SK-N-SH (cell line): ENCODE measurements around the gene STAB1. TPM values are rescaled to one million over a fixed set of nuclear protein-coding genes. Genes with fewer than 3 reads are reported as not detected.

Experiments
- CTCF ChIA-PET: fragments of 300-600, 350-600 bp; formaldehyde crosslinking; extraction: SDS; loops from one replicate; lab custom pipeline; 2021; lab: Yijun Ruan, JAX
- POLR2A ChIA-PET: fragments of 350-600 bp; sonication (Branson Sonifier 250); formaldehyde crosslinking; extraction: SDS; loops from one replicate; lab custom pipeline; 2020; ENCODE audit warnings: antibody characterized with exemption, inconsistent platforms; lab: Yijun Ruan, JAX
- DNase-seq: peaks from one replicate; pipeline ENCODE4 v3.0.0; 2012
- H2AFZ ChIP-seq: fragments of 200-600 bp; sonication (generic); 2 replicates; pipeline ENCODE4 v1.8.1; 2016; ENCODE audit warnings: antibody characterized with exemption, mild to moderate bottlenecking, low read depth
- H3F3A ChIP-seq: fragments of 200-600 bp; sonication (generic); replicated peaks from 2 replicates; pipeline ENCODE3; 2016; ENCODE audit warnings: antibody characterized with exemption, mild to moderate bottlenecking; ENCODE audit not compliant: insufficient read depth
- H3K27ac ChIP-seq, 2 experiments: fragments of 200-500 bp in 1 of 2; fragments of 200-600 bp in 1 of 2; sonication (Bioruptor generic) in 1 of 2; sonication (generic), shearing (Covaris generic) in 1 of 2; 2 replicates each; pipeline versions ENCODE4 v1.5.1 to v1.6.1; 2014 to 2016; ENCODE audit warnings: low read depth in 2 of 2, inconsistent platforms in 1 of 2, low read length in 1 of 2, mild to moderate bottlenecking in 1 of 2, mixed read lengths in 1 of 2
- H3K27me3 ChIP-seq: fragments of 200-600 bp; sonication (generic), shearing (Covaris generic); 2 replicates; pipeline ENCODE4 v1.6.1; 2016; ENCODE audit warnings: mixed run types; ENCODE audit not compliant: insufficient read depth
- H3K36me3 ChIP-seq, 2 experiments: fragments of 200-500 bp in 1 of 2; fragments of 200-600 bp in 1 of 2; sonication (Bioruptor generic) in 1 of 2; sonication (generic) in 1 of 2; replicated peaks in 1 of 2; 2 replicates each; pipeline versions ENCODE3 to v1.5.1; 2014 to 2016; ENCODE audit warnings: low read length in 1 of 2, mild to moderate bottlenecking in 1 of 2; ENCODE audit not compliant: insufficient read depth in 2 of 2, control insufficient read depth in 1 of 2
- H3K4me1 ChIP-seq, 2 experiments: fragments of 200-500 bp in 1 of 2; fragments of 200-600 bp in 1 of 2; sonication (Bioruptor generic) in 1 of 2; sonication (generic), shearing (Covaris generic) in 1 of 2; 2 replicates each; pipeline versions ENCODE4 v1.5.1 to v1.6.1; 2014 to 2016; ENCODE audit warnings: low read depth in 1 of 2, low read length in 1 of 2, mixed run types in 1 of 2; ENCODE audit not compliant: insufficient read depth in 2 of 2, control insufficient read depth in 1 of 2
- H3K4me2 ChIP-seq: fragments of 200-600 bp; sonication (generic), shearing (Covaris generic); 2 replicates; pipeline ENCODE4 v1.6.1; 2017; ENCODE audit warnings: mixed run types
- H3K4me3 ChIP-seq, 2 experiments: fragments of 200-500 bp in 1 of 2; fragments of 200-600 bp in 1 of 2; sonication (Bioruptor generic) in 1 of 2; sonication (generic), shearing (Covaris generic) in 1 of 2; 2 replicates each; pipeline versions ENCODE4 v1.5.1 to v1.8.1; 2014 to 2016; ENCODE audit warnings: low read depth in 2 of 2, inconsistent platforms in 1 of 2, low read length in 1 of 2, mild to moderate bottlenecking in 1 of 2, mixed read lengths in 1 of 2, moderate library complexity in 1 of 2
- H3K79me2 ChIP-seq: fragments of 200-600 bp; sonication (generic); 2 replicates; pipeline ENCODE4 v1.8.1; 2017; ENCODE audit warnings: mild to moderate bottlenecking; ENCODE audit not compliant: insufficient read depth
- H3K9ac ChIP-seq: fragments of 200-600 bp; sonication (generic); 2 replicates; pipeline ENCODE4 v1.6.1; 2017; ENCODE audit warnings: mixed run types
- H3K9me2 ChIP-seq: fragments of 200-600 bp; sonication (generic); 2 replicates; pipeline ENCODE4 v1.6.1; 2017; ENCODE audit warnings: mixed run types
- H3K9me3 ChIP-seq: fragments of 200-600 bp; sonication (generic); 2 replicates; pipeline ENCODE4 v1.6.1; 2017; ENCODE audit warnings: mixed run types, mild to moderate bottlenecking, moderate library complexity
- H4K20me1 ChIP-seq: fragments of 200-600 bp; sonication (generic); 2 replicates; pipeline ENCODE4 v1.6.1; 2017; ENCODE audit warnings: mild to moderate bottlenecking, mixed run types; ENCODE audit not compliant: insufficient read depth
- CHD2 ChIP-seq: fragments of 150-350 bp; IDR thresholded peaks from 2 replicates; pipeline ENCODE4 v1.6.1; 2018; ENCODE audit warnings: low read length; ENCODE audit not compliant: partially characterized antibody
- ELF1 ChIP-seq: IDR thresholded peaks from 2 replicates; pipeline ENCODE4 v1.4.0; 2012
- EP300 ChIP-seq, 2 experiments: IDR thresholded peaks; 2 replicates each; pipeline versions ENCODE4 v1.4.0 to v1.6.1; 2012; ENCODE audit warnings: borderline replicate concordance in 1 of 2, low read depth in 1 of 2, low read length in 1 of 2
- EZH2phosphoT487 ChIP-seq: fragments of 200-600 bp; sonication (generic); IDR thresholded peaks from 2 replicates; pipeline ENCODE4 v1.6.1; 2017; ENCODE audit warnings: low read depth, mixed run types, mild to moderate bottlenecking, antibody characterized with exemption, moderate library complexity, borderline replicate concordance
- FOSL2 ChIP-seq: IDR thresholded peaks from 2 replicates; pipeline ENCODE4 v1.4.0; 2012; ENCODE audit warnings: low read depth, mild to moderate bottlenecking, moderate library complexity, borderline replicate concordance
- FOXJ3 ChIP-seq: sonication (generic); formaldehyde crosslinking; IDR thresholded peaks from 2 replicates; pipeline ENCODE4 v1.5.1; 2020; ENCODE audit warnings: mild to moderate bottlenecking, missing genetic modification reagents
- FOXM1 ChIP-seq: IDR thresholded peaks from 2 replicates; pipeline ENCODE4 v1.4.0; 2012; ENCODE audit warnings: low read depth, mild to moderate bottlenecking
- GATA2 ChIP-seq: sonication (generic); formaldehyde crosslinking; IDR thresholded peaks from 2 replicates; pipeline ENCODE4 v1.5.0; 2020; ENCODE audit warnings: mild to moderate bottlenecking, missing genetic modification reagents
- MEF2A ChIP-seq: IDR thresholded peaks from 2 replicates; pipeline ENCODE4 v1.4.0; 2012; ENCODE audit warnings: low read depth, borderline replicate concordance
- SMC3 ChIP-seq: IDR thresholded peaks from 2 replicates; pipeline ENCODE4 v1.6.1; 2012; ENCODE audit warnings: low read depth, low read length, improper control_type of control experiment
- TAF1 ChIP-seq: IDR thresholded peaks from 2 replicates; pipeline ENCODE4 v1.6.1; 2012; ENCODE audit warnings: low read depth, mild to moderate bottlenecking, low read length, moderate library complexity, borderline replicate concordance
- TEAD4 ChIP-seq: IDR thresholded peaks from 2 replicates; pipeline ENCODE4 v1.4.0; 2012; ENCODE audit warnings: mild to moderate bottlenecking, borderline replicate concordance; ENCODE audit not compliant: insufficient read depth
- YY1 ChIP-seq: IDR thresholded peaks from 2 replicates; pipeline ENCODE4 v1.4.0; 2012; ENCODE audit warnings: low read depth, mild to moderate bottlenecking
- WGBS: methylation state at CpG from one replicate; pipeline ENCODE4 v1.1.6; 2017; ENCODE audit warnings: low lambda C conversion rate; 5-methylcytosine and 5-hydroxymethylcytosine counted together
- polyA plus RNA-seq, 3 experiments: library from polyadenylated mRNA; depleted of rRNA; stranded (reverse); fragments of >200 nt; gene quantifications; 2 replicates each; pipeline ENCODE4 v1.2.3, GENCODE V29; 2012
- TF ChIP-seq, protein P1 (sequence below): fragments of 150-350 bp; IDR thresholded peaks from 2 replicates; pipeline ENCODE4 v1.6.1; 2016; ENCODE audit warnings: mild to moderate bottlenecking, low read depth, low read length
- TF ChIP-seq, protein P2 (sequence below): IDR thresholded peaks from 2 replicates; pipeline ENCODE4 v1.4.0; 2012; ENCODE audit warnings: low read depth
- TF ChIP-seq, protein P3 (sequence below): IDR thresholded peaks from 2 replicates; pipeline ENCODE4 v1.4.0; 2012; ENCODE audit warnings: low read depth, borderline replicate concordance
- TF ChIP-seq, protein P4 (sequence below): IDR thresholded peaks from 2 replicates; pipeline ENCODE4; 2012

STAB1 gene
- polyA plus RNA-seq, 1 of the 3 experiments (the other 2 are of a cell fraction), result 0.05 TPM

DNA sequence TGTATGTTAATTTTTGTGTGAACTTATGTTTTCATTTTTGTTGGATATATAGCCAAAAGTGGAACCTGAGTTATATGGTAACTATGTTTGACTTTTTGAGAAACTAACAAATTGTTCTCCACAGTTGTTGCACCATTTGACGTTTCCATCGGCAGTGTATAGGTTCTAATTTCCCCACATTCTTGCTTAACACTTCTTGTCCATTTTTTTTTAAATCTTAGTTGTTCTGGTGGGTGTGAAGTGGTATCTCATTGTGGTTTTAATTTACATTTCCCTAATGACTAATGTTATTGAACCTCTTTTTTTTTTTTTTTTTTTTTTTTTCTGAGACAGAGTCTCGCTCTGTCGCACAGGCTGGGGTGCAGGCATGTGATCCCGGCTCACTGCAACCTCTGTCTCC is 31.7 kb upstream of the STAB1 start:
- Histone ChIP-seq H4K20me1 (peaks cover 40% of the 10 kb centered on the region; the same call in 1 of the 2 replicates), H3K36me3 (peaks cover 26 to 52% of the 10 kb centered on the region in 2 experiments)
- WGBS, result 100% methylated on average over 5 of the region's 5 CpGs

More for the DNA sequence above, 31.7 kb upstream of the STAB1 start:
- Histone ChIP-seq H3K4me3 (no peak overlapping the region), H3F3A (peaks cover 18% of the 10 kb centered on the region), H3K27ac (no peak overlapping the region), H3K9me3 (no peaks in the 10 kb centered on the region), H2AFZ (no peak overlapping the region), H3K27me3 (no peaks in the 10 kb centered on the region), H3K4me2 (no peak overlapping the region), H3K9me2 (no peaks in the 10 kb centered on the region), H3K9ac (no peak overlapping the region), H3K4me1 (peaks cover 0 to 4% of the 10 kb centered on the region in 2 experiments; a peak in 2 of 4 replicates), H3K79me2 (peaks cover 96% of the 10 kb centered on the region)
- no peak for DNase-seq
- CTCF ChIA-PET, result interaction anchor here (1.4 kb wide), 1 partner anchor 8 kb away, joined by 8 read pairs; no protein-coding TSS in a partner anchor
- POLR2A ChIA-PET, result no interaction called here
- TF ChIP-seq FOXM1 (no peak), EZH2phosphoT487 (no peak), CHD2 (no peak), TEAD4 (no peak), TAF1 (no peak), ELF1 (no peak), EP300 (IDR thresholded peaks at IDR 0.05; ENCODE audit: borderline replicate concordance in 1 of 2, low read depth in 1 of 2, low read length in 1 of 2) (no peak), MEF2A (no peak), SMC3 (no peak), FOSL2 (no peak), FOXJ3 (CRISPR knock-in tag) (no peak), YY1 (no peak), GATA2 (CRISPR knock-in tag) (no peak)
- TF ChIP-seq, protein P1, sequence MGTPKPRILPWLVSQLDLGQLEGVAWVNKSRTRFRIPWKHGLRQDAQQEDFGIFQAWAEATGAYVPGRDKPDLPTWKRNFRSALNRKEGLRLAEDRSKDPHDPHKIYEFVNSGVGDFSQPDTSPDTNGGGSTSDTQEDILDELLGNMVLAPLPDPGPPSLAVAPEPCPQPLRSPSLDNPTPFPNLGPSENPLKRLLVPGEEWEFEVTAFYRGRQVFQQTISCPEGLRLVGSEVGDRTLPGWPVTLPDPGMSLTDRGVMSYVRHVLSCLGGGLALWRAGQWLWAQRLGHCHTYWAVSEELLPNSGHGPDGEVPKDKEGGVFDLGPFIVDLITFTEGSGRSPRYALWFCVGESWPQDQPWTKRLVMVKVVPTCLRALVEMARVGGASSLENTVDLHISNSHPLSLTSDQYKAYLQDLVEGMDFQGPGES, result no peak
- TF ChIP-seq, protein P2, sequence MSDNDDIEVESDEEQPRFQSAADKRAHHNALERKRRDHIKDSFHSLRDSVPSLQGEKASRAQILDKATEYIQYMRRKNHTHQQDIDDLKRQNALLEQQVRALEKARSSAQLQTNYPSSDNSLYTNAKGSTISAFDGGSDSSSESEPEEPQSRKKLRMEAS, result no peak
- TF ChIP-seq, protein P3, sequence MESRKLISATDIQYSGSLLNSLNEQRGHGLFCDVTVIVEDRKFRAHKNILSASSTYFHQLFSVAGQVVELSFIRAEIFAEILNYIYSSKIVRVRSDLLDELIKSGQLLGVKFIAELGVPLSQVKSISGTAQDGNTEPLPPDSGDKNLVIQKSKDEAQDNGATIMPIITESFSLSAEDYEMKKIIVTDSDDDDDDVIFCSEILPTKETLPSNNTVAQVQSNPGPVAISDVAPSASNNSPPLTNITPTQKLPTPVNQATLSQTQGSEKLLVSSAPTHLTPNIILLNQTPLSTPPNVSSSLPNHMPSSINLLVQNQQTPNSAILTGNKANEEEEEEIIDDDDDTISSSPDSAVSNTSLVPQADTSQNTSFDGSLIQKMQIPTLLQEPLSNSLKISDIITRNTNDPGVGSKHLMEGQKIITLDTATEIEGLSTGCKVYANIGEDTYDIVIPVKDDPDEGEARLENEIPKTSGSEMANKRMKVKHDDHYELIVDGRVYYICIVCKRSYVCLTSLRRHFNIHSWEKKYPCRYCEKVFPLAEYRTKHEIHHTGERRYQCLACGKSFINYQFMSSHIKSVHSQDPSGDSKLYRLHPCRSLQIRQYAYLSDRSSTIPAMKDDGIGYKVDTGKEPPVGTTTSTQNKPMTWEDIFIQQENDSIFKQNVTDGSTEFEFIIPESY, result no peak
- TF ChIP-seq, protein P4, sequence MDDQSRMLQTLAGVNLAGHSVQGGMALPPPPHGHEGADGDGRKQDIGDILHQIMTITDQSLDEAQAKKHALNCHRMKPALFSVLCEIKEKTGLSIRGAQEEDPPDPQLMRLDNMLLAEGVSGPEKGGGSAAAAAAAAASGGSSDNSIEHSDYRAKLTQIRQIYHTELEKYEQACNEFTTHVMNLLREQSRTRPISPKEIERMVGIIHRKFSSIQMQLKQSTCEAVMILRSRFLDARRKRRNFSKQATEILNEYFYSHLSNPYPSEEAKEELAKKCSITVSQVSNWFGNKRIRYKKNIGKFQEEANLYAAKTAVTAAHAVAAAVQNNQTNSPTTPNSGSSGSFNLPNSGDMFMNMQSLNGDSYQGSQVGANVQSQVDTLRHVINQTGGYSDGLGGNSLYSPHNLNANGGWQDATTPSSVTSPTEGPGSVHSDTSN, result no peak
- TF ChIP-seq, all 33 proteins: peak for 0
